A549 (cell line): Measurements from ENCODE around the gene EFEMP1. TPM values are rescaled to one million over a fixed set of nuclear protein-coding genes. Genes with fewer than 3 reads are reported as not detected.
A peak's percentile ranks its signal among the peaks of the same experiment; 100 is the strongest.

Experiments used
- ATAC-seq, 2 experiments: fragments of 200-7000 bp in 1 of 2; fragments of >200 bp in 1 of 2; cut with Nextera tagmentation in 1 of 2; cut with Tn5 transposase in 1 of 2; 3 replicates each; pipeline versions ENCODE4 v1.8.0 to v1.9.1; 2018 to 2020; ENCODE audit warnings: mild to moderate bottlenecking in 1 of 2, moderate library complexity in 1 of 2
- CTCF ChIA-PET: fragments of 300-600 bp; sonication (Branson Sonifier 250); formaldehyde crosslinking; extraction: SDS; loops from one replicate; lab custom pipeline; 2021; ENCODE audit warnings: antibody characterized with exemption, inconsistent platforms; lab: Yijun Ruan, JAX
- POLR2A ChIA-PET: fragments of 350-600 bp; formaldehyde crosslinking; extraction: SDS; loops from one replicate; lab custom pipeline; 2021; ENCODE audit warnings: antibody characterized with exemption, inconsistent platforms; lab: Yijun Ruan, JAX
- DNase-seq, 2 experiments: peaks; one replicate each; pipeline versions ENCODE4 v3.0.0 to v3.0.0-alpha.2; 2011 to 2016; ENCODE audit warnings: low read depth in 1 of 2, low spot score in 1 of 2
- FAIRE-seq: peaks from 2 replicates; lab custom pipeline; 2011; peaks lifted over from hg19 to GRCh38; lab: Jason Lieb, UNC
- H3K27ac ChIP-seq, 2 experiments: fragments of >200 bp; sonication (Bioruptor Twin); formaldehyde crosslinking; 3 replicates each; pipeline ENCODE4 v1.5.1; 2016 to 2017
- H3K4me1 ChIP-seq: fragments of >200 bp; sonication (Bioruptor Twin); formaldehyde crosslinking; 3 replicates; pipeline ENCODE4 v1.6.1; 2016
- H3K4me2 ChIP-seq: fragments of >200 bp; sonication (Bioruptor Twin); formaldehyde crosslinking; 3 replicates; pipeline ENCODE4 v1.6.1; 2016
- H3K4me3 ChIP-seq: fragments of >200 bp; sonication (Bioruptor Twin); formaldehyde crosslinking; 3 replicates; pipeline ENCODE4 v1.5.1; 2016
- H3K9me3 ChIP-seq: fragments of >200 bp; sonication (Bioruptor Twin); formaldehyde crosslinking; 3 replicates; pipeline ENCODE4 v1.6.1; 2016
- ATOH8 ChIP-seq: fragments of 250-450 bp; sonication (Bioruptor Pico); IDR thresholded peaks from 2 replicates; pipeline ENCODE4 v1.5.0; 2020; ENCODE audit warnings: low read depth, mild to moderate bottlenecking, moderate library complexity
- BCL3 ChIP-seq: fragments of >200 bp; sonication (Bioruptor Twin); formaldehyde crosslinking; IDR thresholded peaks from 3 replicates; pipeline ENCODE4 v1.6.1; 2016
- CEBPB ChIP-seq, 2 experiments: fragments of >200 bp in 1 of 2; sonication (Bioruptor Twin) in 1 of 2; formaldehyde crosslinking in 1 of 2; IDR thresholded peaks; 2 replicates each; pipeline ENCODE4 v1.6.1; 2012 to 2016
- E2F6 ChIP-seq: IDR thresholded peaks from 2 replicates; pipeline ENCODE4 v1.6.1; 2012; ENCODE audit warnings: low read depth, borderline replicate concordance
- EHF ChIP-seq: fragments of 250-450 bp; sonication (Bioruptor Pico); IDR thresholded peaks from 2 replicates; pipeline ENCODE4 v1.5.0; 2020; ENCODE audit warnings: mild to moderate bottlenecking
- EHMT2 ChIP-seq: fragments of 200-600 bp; sonication (generic); IDR thresholded peaks from 2 replicates; pipeline ENCODE4 v1.6.1; 2016; ENCODE audit warnings: antibody characterized with exemption, low read depth, mild to moderate bottlenecking, moderate library complexity
- EP300 ChIP-seq, 2 experiments: fragments of >200 bp; sonication (Bioruptor Twin); formaldehyde crosslinking; IDR thresholded peaks; 2 replicates in 1 of 2; 3 replicates in 1 of 2; pipeline ENCODE4 v1.6.1; 2016 to 2017
- FOSB ChIP-seq: fragments of 250-450 bp; sonication (Bioruptor Pico); IDR thresholded peaks from 2 replicates; pipeline ENCODE4 v1.5.0; 2020; ENCODE audit warnings: mild to moderate bottlenecking, moderate library complexity
- FOSL2 ChIP-seq, 2 experiments: fragments of 450-650 bp in 1 of 2; fragments of >200 bp in 1 of 2; sonication (Bioruptor Twin) in 1 of 2; formaldehyde crosslinking; IDR thresholded peaks; 2 replicates each; pipeline versions ENCODE4 v1.5.0 to v1.6.1; 2016 to 2020; ENCODE audit warnings: mild to moderate bottlenecking in 1 of 2, moderate library complexity in 1 of 2
- FOXS1 ChIP-seq: fragments of 250-450 bp; sonication (Bioruptor Pico); IDR thresholded peaks from 2 replicates; pipeline ENCODE4 v1.5.0; 2020; ENCODE audit warnings: mild to moderate bottlenecking, moderate library complexity
- GATA3 ChIP-seq: IDR thresholded peaks from 2 replicates; pipeline ENCODE4 v1.6.1; 2012; ENCODE audit warnings: borderline replicate concordance
- HEYL ChIP-seq: fragments of 250-450 bp; sonication (Bioruptor Pico); IDR thresholded peaks from 2 replicates; pipeline ENCODE4 v1.8.0; 2021; ENCODE audit warnings: mild to moderate bottlenecking, moderate library complexity
- HMGXB4 ChIP-seq: fragments of 250-450 bp; sonication (Bioruptor Pico); IDR thresholded peaks from 2 replicates; pipeline ENCODE4 v1.5.0; 2021; ENCODE audit warnings: mild to moderate bottlenecking, moderate library complexity, borderline replicate concordance
- HOXA7 ChIP-seq: fragments of 250-450 bp; sonication (Bioruptor Pico); IDR thresholded peaks from 2 replicates; pipeline ENCODE4 v1.5.0; 2020; ENCODE audit warnings: mild to moderate bottlenecking, moderate library complexity
- HOXB13 ChIP-seq: fragments of 250-450 bp; sonication (Bioruptor Pico); IDR thresholded peaks from 2 replicates; pipeline ENCODE4 v1.5.0; 2020; ENCODE audit warnings: low read depth, mild to moderate bottlenecking, moderate library complexity
- HOXB5 ChIP-seq: fragments of 250-450 bp; sonication (Bioruptor Pico); IDR thresholded peaks from 2 replicates; pipeline ENCODE4 v1.5.0; 2020; ENCODE audit warnings: mild to moderate bottlenecking, moderate library complexity
- JUN ChIP-seq, 2 experiments: fragments of >200 bp; sonication (Bioruptor Twin); formaldehyde crosslinking; IDR thresholded peaks; 2 replicates in 1 of 2; 3 replicates in 1 of 2; pipeline ENCODE4 v1.6.1; 2016 to 2017
- JUNB ChIP-seq: fragments of >200 bp; sonication (Bioruptor Twin); formaldehyde crosslinking; IDR thresholded peaks from 2 replicates; pipeline ENCODE4 v1.6.1; 2016
- KDM1A ChIP-seq: fragments of 200-600 bp; sonication (generic); IDR thresholded peaks from 2 replicates; pipeline ENCODE4 v1.6.1; 2016; ENCODE audit warnings: low read depth, mild to moderate bottlenecking
- KDM5A ChIP-seq: fragments of 200-600 bp; sonication (generic); IDR thresholded peaks from 2 replicates; pipeline ENCODE4 v1.6.1; 2016; ENCODE audit warnings: antibody characterized with exemption, mild to moderate bottlenecking
- MAFK ChIP-seq: fragments of 450-650 bp; IDR thresholded peaks from 2 replicates; pipeline ENCODE4 v1.6.1; 2014; ENCODE audit not compliant: partially characterized antibody
- MAX ChIP-seq: IDR thresholded peaks from 2 replicates; pipeline ENCODE4 v1.6.1; 2012
- MAZ ChIP-seq: fragments of 150-350 bp; IDR thresholded peaks from 2 replicates; pipeline ENCODE4 v1.6.1; 2014; ENCODE audit warnings: antibody characterized with exemption, low read depth, low read length, borderline replicate concordance
- MYC ChIP-seq: IDR thresholded peaks from 2 replicates; pipeline ENCODE4 v1.6.1; 2012; ENCODE audit warnings: mild to moderate bottlenecking, inconsistent platforms, low read length, improper control_type of control experiment, borderline replicate concordance
- NFE2L2 ChIP-seq: fragments of 150-350 bp; conservative IDR thresholded peaks from 2 replicates; pipeline ENCODE4 v1.6.1; 2014; ENCODE audit warnings: low read length
- NR3C1 ChIP-seq: fragments of >200 bp; sonication (Bioruptor Twin); formaldehyde crosslinking; IDR thresholded peaks from 3 replicates; pipeline ENCODE4 v1.6.1; 2017
- PBX3 ChIP-seq: IDR thresholded peaks from 2 replicates; pipeline ENCODE4 v1.6.1; 2012
- RAD21 ChIP-seq, 2 experiments: fragments of >200 bp in 1 of 2; sonication (Bioruptor Twin) in 1 of 2; formaldehyde crosslinking in 1 of 2; IDR thresholded peaks in 1 of 2; conservative IDR thresholded peaks in 1 of 2; 2 replicates in 1 of 2; 3 replicates in 1 of 2; pipeline ENCODE4 v1.6.1; 2012 to 2018; ENCODE audit warnings: inconsistent platforms in 1 of 2
- RFX5 ChIP-seq: fragments of 450-650 bp; IDR thresholded peaks from 2 replicates; pipeline ENCODE4 v1.7.1; 2014; ENCODE audit warnings: antibody characterized with exemption, mild to moderate bottlenecking, moderate library complexity
- SMC3 ChIP-seq: fragments of >200 bp; sonication (Bioruptor Twin); formaldehyde crosslinking; IDR thresholded peaks from 3 replicates; pipeline ENCODE4 v1.6.1; 2018; ENCODE audit warnings: inconsistent platforms
- ZC3H11A ChIP-seq: fragments of 450-650 bp; IDR thresholded peaks from 2 replicates; pipeline ENCODE4 v1.6.1; 2014; ENCODE audit warnings: antibody characterized with exemption, mild to moderate bottlenecking
- ZFP36 ChIP-seq: fragments of 450-650 bp; IDR thresholded peaks from 2 replicates; pipeline ENCODE4 v1.6.1; 2014; ENCODE audit warnings: borderline replicate concordance; ENCODE audit not compliant: partially characterized antibody
- ZNF302 ChIP-seq: fragments of 250-450 bp; sonication (Bioruptor Pico); IDR thresholded peaks from 2 replicates; pipeline ENCODE4 v1.9.0; 2021; ENCODE audit warnings: inconsistent platforms, mild to moderate bottlenecking, moderate library complexity
- ZSCAN20 ChIP-seq: fragments of 250-450 bp; sonication (Bioruptor Pico); IDR thresholded peaks from 2 replicates; pipeline ENCODE4 v1.8.0; 2022; ENCODE audit warnings: mild to moderate bottlenecking, moderate library complexity
- WGBS: methylation state at CpG from one replicate; pipeline ENCODE4 v1.1.6; 2017; ENCODE audit errors: missing lambda C conversion rate; 5-methylcytosine and 5-hydroxymethylcytosine counted together
- polyA plus RNA-seq, 4 experiments: library from polyadenylated mRNA; depleted of rRNA in 3 of 4; stranded (reverse); fragments of >200 nt; fragmentation: RNase III in 1 of 4; extraction: RNeasy Plus Mini Kit Qiagen cat#74134 plus additional on column Dnase treatment in 1 of 4; gene quantifications; 2 replicates in 3 of 4; 3 replicates in 1 of 4; pipeline ENCODE4 v1.2.3, GENCODE V29; 2011 to 2017

The EFEMP1 gene
- polyA plus RNA-seq, 2 of the 4 experiments (the other 2 are of a cell fraction): 48.5 to 59.2 TPM

GRCh38 chr2:55843096-55843993 is 80.2 kb downstream of the EFEMP1 start:
- CTCF ChIA-PET: interaction anchor here (0.7 to 2.5 kb wide), 7 partner anchors 14 to 150 kb away, joined by 3 to 11 read pairs (median 4); no protein-coding TSS in a partner anchor
- POLR2A ChIA-PET: interaction anchor here (1.2 to 1.3 kb wide), 3 partner anchors 16 to 63 kb away, joined by 5 to 7 read pairs (median 6); no protein-coding TSS in a partner anchor
- peak overlapping the region; percentile 7; the same call in 1 of the 3 replicates for H3K4me3 ChIP-seq

More at GRCh38 chr2:55843096-55843993, 80.2 kb downstream of the EFEMP1 start:
- FAIRE-seq (peak; percentile 97), DNase-seq (peak; percentile 18 to 95), ATAC-seq (peak; percentile 76 to 77)
- TF ChIP-seq ZFP36 (peak; percentile 20), FOSB (CRISPR knock-in tag) (0 out of 2 replicates have a peak, but pooled peaks have one; percentile 18), E2F6 (0 out of 2 replicates have a peak, but pooled peaks have one; percentile 28), MAZ (no peak), ATOH8 (CRISPR knock-in tag) (peak; percentile 58; the same call in 1 of the 2 replicates), CEBPB (IDR thresholded peaks at IDR 0.05) (peak; percentile 64 to 90), JUNB (peak; percentile 69), PBX3 (peak; percentile 70; the same call in 1 of the 2 replicates), SMC3 (peak; percentile 50), EP300 (IDR thresholded peaks at IDR 0.05) (peak; percentile 76 to 87; a peak in 3 of 5 replicates), JUN (IDR thresholded peaks at IDR 0.05) (peak; percentile 68 to 82; a peak in 3 of 5 replicates), FOSL2 (IDR thresholded peaks at IDR 0.05) (no peak), FOSL2 (CRISPR knock-in tag; IDR thresholded peaks at IDR 0.05) (peak; percentile 86), RAD21 (conservative IDR thresholded peaks at IDR 0.05 in 1 of 2, IDR thresholded peaks at IDR 0.05 in 1 of 2) (peak in 1 of 2 experiments; percentile 40; a peak in 3 of 5 replicates), HOXA7 (CRISPR knock-in tag) (no peak), NFE2L2 (0 out of 2 replicates have a peak, but pooled peaks have one; percentile 49), ZSCAN20 (CRISPR knock-in tag) (0 out of 2 replicates have a peak, but pooled peaks have one; percentile 59), EHF (CRISPR knock-in tag) (peak; percentile 72; the same call in 1 of the 2 replicates), KDM5A (no peak), MAFK (peak; percentile 54), EHMT2 (peak; percentile 80), FOXS1 (0 out of 2 replicates have a peak, but pooled peaks have one; percentile 40), MYC (peak; percentile 76), HOXB5 (peak; percentile 83; the same call in 1 of the 2 replicates), HEYL (CRISPR knock-in tag) (0 out of 2 replicates have a peak, but pooled peaks have one; percentile 43), HOXB13 (peak; percentile 31; the same call in 1 of the 2 replicates), ZC3H11A (no peak), ZNF302 (CRISPR knock-in tag) (no peak), HMGXB4 (CRISPR knock-in tag) (no peak), NR3C1 (no peak), MAX (peak; percentile 90), KDM1A (no peak), GATA3 (peak; percentile 96), RFX5 (no peak), BCL3 (peak; percentile 50; the same call in 1 of the 3 replicates)
- peak overlapping the region; percentile 63 for H3K4me2 ChIP-seq
- H3K9me3 ChIP-seq: no peaks in the 10 kb centered on the region
- H3K4me1 ChIP-seq: peaks cover 73% of the 10 kb centered on the region
- WGBS: 13% methylated on average over 6 of the region's 6 CpGs
- peak overlapping the region; percentile 76 to 85 for H3K27ac ChIP-seq
